Measurements from ENCODE around the gene TRAPPC3. TPM values are rescaled to one million over a fixed set of nuclear protein-coding genes. Genes with fewer than 3 reads are reported as not detected.

The TRAPPC3 gene
- total and polyA plus RNA-seq, 9 donors, result 32.4 to 42.1 (median 35.8) TPM

- Histone ChIP-seq H3K27me3 (ENCODE audit: control insufficient read depth, insufficient read depth, low read length) (peaks cover 2% of the 10 kb centered on the region), H3K4me1 (ENCODE audit: control insufficient read depth, insufficient read depth, low read length) (peaks cover 29% of the 10 kb centered on the region), H3K36me3 (ENCODE audit: control insufficient read depth, insufficient read depth, low read length) (peaks cover 18% of the 10 kb centered on the region), H3K9me3 (replicated peaks; ENCODE audit: control insufficient read depth, low read depth, low read length) (no peaks in the 10 kb centered on the region), H3K4me3 (ENCODE audit: low read length) (no peak overlapping the region), H3K27ac (ENCODE audit: low read length) (no peak overlapping the region)
- DNase-seq, result no peak
- WGBS (ENCODE audit: insufficient coverage), result 80% methylated on average over 25 of the region's 31 CpGs
Observed at GRCh38 chr1:36087233-36088123, 61.8 kb downstream of the TRAPPC3 start.

Other genes with a start within 250 kb of the TRAPPC3 start
- 25.9 TPM for gene AGO3, start 218.4 kb downstream of the TRAPPC3 start, total RNA-seq
- gene AGO3, start 218.4 kb downstream of the TRAPPC3 start, polyA plus RNA-seq (ENCODE audit: insufficient read depth in 1 of 8, insufficient read length in 8 of 8, low replicate concordance in 1 of 8), result 10 to 100 TPM in 2 of 8 donors, 1 to 10 TPM in 6; 5.6 to 12.3 (median 9.3) TPM
- gene TEKT2, start 65.4 kb downstream of the TRAPPC3 start, total RNA-seq, result 0.53 TPM
- gene TEKT2, start 65.4 kb downstream of the TRAPPC3 start, polyA plus RNA-seq (ENCODE audit: insufficient read depth in 1 of 8, insufficient read length in 8 of 8, low replicate concordance in 1 of 8), result 1 to 10 TPM in 1 of 8 donors, under 1 TPM in 7; 0.36 to 1.4 (median 0.56) TPM
- gene ADPRS, start 60.6 kb downstream of the TRAPPC3 start, total RNA-seq, result 28.5 TPM
- 10 to 100 TPM; 24.9 to 30.7 (median 27.6) TPM for gene ADPRS, start 60.6 kb downstream of the TRAPPC3 start, polyA plus RNA-seq (ENCODE audit: insufficient read depth in 1 of 8, insufficient read length in 8 of 8, low replicate concordance in 1 of 8)
- 35.7 TPM for gene COL8A2, start 24.3 kb downstream of the TRAPPC3 start, total RNA-seq
- gene COL8A2, start 24.3 kb downstream of the TRAPPC3 start, polyA plus RNA-seq (ENCODE audit: insufficient read depth in 1 of 8, insufficient read length in 8 of 8, low replicate concordance in 1 of 8), result 10 to 100 TPM in 4 of 8 donors, 1 to 10 TPM in 4; 4.3 to 37.4 (median 12.8) TPM
- gene MAP7D1, start 6.7 kb upstream of the TRAPPC3 start, total RNA-seq, result 72.8 TPM
- 100 to 1,000 TPM; 133 to 197 (median 170) TPM for gene MAP7D1, start 6.7 kb upstream of the TRAPPC3 start, polyA plus RNA-seq (ENCODE audit: insufficient read depth in 1 of 8, insufficient read length in 8 of 8, low replicate concordance in 1 of 8)
- 55.6 TPM for gene THRAP3, start 75.0 kb upstream of the TRAPPC3 start, total RNA-seq
- 100 to 1,000 TPM in 2 of 8 donors, 10 to 100 TPM in 6; 73.3 to 111 (median 92.7) TPM for gene THRAP3, start 75.0 kb upstream of the TRAPPC3 start, polyA plus RNA-seq (ENCODE audit: insufficient read depth in 1 of 8, insufficient read length in 8 of 8, low replicate concordance in 1 of 8)
- 2.3 TPM for gene SH3D21, start 156.9 kb upstream of the TRAPPC3 start, total RNA-seq
- gene SH3D21, start 156.9 kb upstream of the TRAPPC3 start, polyA plus RNA-seq (ENCODE audit: insufficient read depth in 1 of 8, insufficient read length in 8 of 8, low replicate concordance in 1 of 8), result 1 to 10 TPM; 2.5 to 5.9 (median 3.5) TPM
- 58.3 TPM for gene EVA1B, start 174.2 kb upstream of the TRAPPC3 start, total RNA-seq
- 10 to 100 TPM; 28.5 to 55.7 (median 45.5) TPM for gene EVA1B, start 174.2 kb upstream of the TRAPPC3 start, polyA plus RNA-seq (ENCODE audit: insufficient read depth in 1 of 8, insufficient read length in 8 of 8, low replicate concordance in 1 of 8)
- gene STK40, start 236.4 kb upstream of the TRAPPC3 start, total RNA-seq, result 12.3 TPM
- gene STK40, start 236.4 kb upstream of the TRAPPC3 start, polyA plus RNA-seq (ENCODE audit: insufficient read depth in 1 of 8, insufficient read length in 8 of 8, low replicate concordance in 1 of 8), result 10 to 100 TPM; 20.4 to 33.1 (median 25.4) TPM
- gene LSM10, start 248.4 kb upstream of the TRAPPC3 start, total RNA-seq, result 5.2 TPM
- 10 to 100 TPM; 21.0 to 26.4 (median 24.6) TPM for gene LSM10, start 248.4 kb upstream of the TRAPPC3 start, polyA plus RNA-seq (ENCODE audit: insufficient read depth in 1 of 8, insufficient read length in 8 of 8, low replicate concordance in 1 of 8)

Data from muscle of leg (tissue), 11 donors.